Placental epithelial cell (primary cell): ENCODE results near the gene CLDN24. TPM values are rescaled to one million over a fixed set of nuclear protein-coding genes. Genes with fewer than 3 reads are reported as not detected.

Source experiments
- total RNA-seq: library from RNA; depleted of rRNA; stranded (reverse); fragments of >200 nt; gene quantifications from 2 replicates; pipeline ENCODE4 v1.2.3, GENCODE V29; 2012

CLDN24 gene
- not detected in 2 replicates for total RNA-seq

DNA sequence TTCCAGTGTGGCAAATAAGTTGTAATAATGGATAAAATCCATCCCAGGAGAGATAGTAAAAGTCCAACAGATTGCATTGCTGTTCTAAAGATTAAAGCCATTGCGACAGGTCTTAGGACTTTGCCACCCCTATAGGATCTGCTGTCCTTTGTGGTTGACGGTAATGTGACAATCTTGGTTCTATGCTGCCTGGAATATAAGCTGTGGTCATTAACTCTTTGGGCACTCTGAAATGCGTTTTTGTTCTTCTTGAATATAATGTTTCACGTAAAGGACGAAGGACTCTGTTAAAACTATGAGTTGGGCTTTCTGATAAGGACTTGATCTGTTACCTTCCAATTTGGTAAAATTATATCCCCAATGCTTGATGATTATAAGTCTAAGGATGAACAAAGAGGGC, at the start of gene CLDN24:
CLDN24 (minus strand) TSS at position 101 of the 400 bp plus-strand sequence; CDS start at position 101, 0 bp downstream.

GRCh38 chr4:183320211-183321059, 1.8 kb downstream of the CLDN24 start, which contains the start of gene CLDN22:
Gene CLDN22, minus strand, starts transcription at chr4:183320276. Its CDS starts 58 bp downstream, at chr4:183320218.

Other genes starting within 250 kb of the CLDN24 start
- gene WWC2, start 223.2 kb downstream of the CLDN24 start, total RNA-seq, result 16.7 and 19.6 TPM in 2 replicates
- not detected in 2 replicates for gene CLDN22, start 2.1 kb downstream of the CLDN24 start, total RNA-seq
- gene CDKN2AIP, start 122.2 kb upstream of the CLDN24 start, total RNA-seq, result 19.1 and 28.7 TPM in 2 replicates
- 14.6 and 21.2 TPM in 2 replicates for gene ING2, start 182.6 kb upstream of the CLDN24 start, total RNA-seq